IMR-90 (cell line): ENCODE data around the gene VOPP1. TPM values are rescaled to one million over a fixed set of nuclear protein-coding genes. Genes with fewer than 3 reads are reported as not detected.

Experiments
- CTCF ChIP-seq: conservative IDR thresholded peaks from 2 replicates; pipeline ENCODE4 v1.5.1; 2012; ENCODE audit warnings: mild to moderate bottlenecking, low read depth, low read length, improper control_type of control experiment
- NFE2L2 ChIP-seq: fragments of 150-350 bp; IDR thresholded peaks from 2 replicates; pipeline ENCODE4 v1.6.1; 2016; ENCODE audit warnings: low read depth, mild to moderate bottlenecking, low read length
- RFX5 ChIP-seq: IDR thresholded peaks from 2 replicates; pipeline ENCODE4 v1.8.0; 2012; ENCODE audit warnings: low read depth, mild to moderate bottlenecking, low read length, moderate library complexity
- SMC3 ChIP-seq: fragments of 150-350 bp; IDR thresholded peaks from 2 replicates; pipeline ENCODE4 v1.6.1; 2016; ENCODE audit warnings: low read depth, mild to moderate bottlenecking, antibody characterized with exemption, low read length, moderate library complexity
- polyA plus RNA-seq, 3 experiments: library from polyadenylated mRNA; depleted of rRNA; stranded (reverse); fragments of >200 nt; gene quantifications; 2 replicates each; pipeline ENCODE4 v1.2.3, GENCODE V29; 2012; ENCODE audit warnings: low replicate concordance in 1 of 3
- total RNA-seq: library from RNA; depleted of rRNA; stranded (reverse); fragments of >200 nt; gene quantifications from 2 replicates; pipeline ENCODE4 v1.2.3, GENCODE V29; 2012

The VOPP1 gene
- total and polyA plus RNA-seq, 2 of the 4 experiments (the other 2 are of a cell fraction): 60.2 to 94.5 TPM

GRCh38 chr7:55476852-55477780 is 95.2 kb downstream of the VOPP1 start (continued):
- TF ChIP-seq NFE2L2 (no peak), RFX5 (no peak), CTCF (no peak), SMC3 (no peak)
